B cell (primary cell): ENCODE measurements around the gene PLA2G2E. TPM values are rescaled to one million over a fixed set of nuclear protein-coding genes. Genes with fewer than 3 reads are reported as not detected.

Experiments
- ATAC-seq: fragments of 200-7000 bp; cut with Tn5 transposase; one replicate; pipeline ENCODE4 v1.10.0; 2021; ENCODE audit warnings: low read depth, mild to moderate bottlenecking, moderate number of reproducible peaks, moderate library complexity
- CTCF ChIA-PET: fragments of 350-600 bp; sonication (Branson Sonifier 250); formaldehyde crosslinking; loops from one replicate; lab custom pipeline; 2021; ENCODE audit warnings: antibody characterized with exemption, inconsistent platforms; lab: Charles Lee
- POLR2A ChIA-PET: fragments of 350-600 bp; sonication (Branson Sonifier 250); formaldehyde crosslinking; loops from one replicate; lab custom pipeline; 2021; ENCODE audit warnings: antibody characterized with exemption; lab: Charles Lee
- DNase-seq: peaks from one replicate; pipeline ENCODE4 v3.0.0; 2013
- H2AFZ ChIP-seq: 2 replicates; pipeline ENCODE4 v1.6.1; 2012; ENCODE audit warnings: mild to moderate bottlenecking, low read depth, low read length; ENCODE audit not compliant: insufficient read depth, poor library complexity, severe bottlenecking
- H3K27ac ChIP-seq, 2 donors: 1 replicate in 1 of 2; 2 replicates in 1 of 2; pipeline ENCODE4 v1.5.1; 2012 to 2013; ENCODE audit warnings: low read length in 2 of 2, mild to moderate bottlenecking in 2 of 2, moderate library complexity in 1 of 2
- H3K27me3 ChIP-seq, 4 experiments: fragments of 200-600 bp in 1 of 4; sonication (generic) in 1 of 4; replicated peaks in 1 of 4; 1 replicate in 2 of 4; 2 replicates in 2 of 4; pipeline versions ENCODE4 v1.6.1 to v1.7.0; 2013 to 2016; ENCODE audit warnings: low read length in 3 of 4, mild to moderate bottlenecking in 2 of 4, mixed read lengths in 1 of 4, moderate library complexity in 1 of 4; ENCODE audit not compliant: insufficient read depth in 4 of 4, control insufficient read depth in 3 of 4; ENCODE audit errors: control extremely low read depth in 1 of 4
- H3K36me3 ChIP-seq, 2 experiments: replicated peaks in 1 of 2; 1 replicate in 1 of 2; 2 replicates in 1 of 2; pipeline versions ENCODE4 v1.6.1 to v1.7.1; 2013; ENCODE audit warnings: low read length in 1 of 2; ENCODE audit not compliant: insufficient read depth in 2 of 2, control insufficient read depth in 1 of 2; ENCODE audit errors: control extremely low read depth in 1 of 2, extremely low read depth in 1 of 2
- H3K4me1 ChIP-seq, 2 donors: fragments of 200-600 bp in 1 of 2; sonication (generic) in 1 of 2; 1 replicate in 1 of 2; 2 replicates in 1 of 2; pipeline versions ENCODE4 v1.5.1 to v1.6.1; 2013 to 2017; ENCODE audit warnings: low read length in 2 of 2; ENCODE audit not compliant: control insufficient read depth in 2 of 2, insufficient read depth in 2 of 2
- H3K4me2 ChIP-seq: replicated peaks from 2 replicates; pipeline ENCODE3; 2012; ENCODE audit warnings: mild to moderate bottlenecking, low read depth, low read length; ENCODE audit not compliant: poor library complexity, severe bottlenecking
- H3K4me3 ChIP-seq, 5 experiments: fragments of 200-600 bp in 1 of 5; sonication (generic) in 1 of 5; 1 replicate in 3 of 5; 2 replicates in 2 of 5; pipeline versions ENCODE4 v1.5.1 to v1.7.0; 2011 to 2016; ENCODE audit warnings: low read length in 4 of 5, mild to moderate bottlenecking in 4 of 5, low read depth in 2 of 5, control low read depth in 1 of 5, moderate library complexity in 1 of 5; ENCODE audit not compliant: insufficient read depth in 1 of 5; ENCODE audit errors: control extremely low read depth in 1 of 5, extremely low read depth in 1 of 5
- H3K79me2 ChIP-seq: fragments of 200-600 bp; sonication (generic); one replicate; pipeline ENCODE4 v1.6.0; 2016; ENCODE audit warnings: low read length; ENCODE audit not compliant: control insufficient read depth, insufficient read depth
- H3K9ac ChIP-seq: fragments of 200-600 bp; sonication (generic); 2 replicates; pipeline ENCODE4 v1.6.1; 2017; ENCODE audit warnings: mild to moderate bottlenecking, low read length, moderate library complexity
- H3K9me3 ChIP-seq, 3 donors: one replicate each; pipeline versions ENCODE4 v1.6.1 to v1.7.1; 2013; ENCODE audit warnings: low read length in 2 of 3; ENCODE audit not compliant: control insufficient read depth in 2 of 3, insufficient read depth in 1 of 3; ENCODE audit errors: control extremely low read depth in 1 of 3
- H4K20me1 ChIP-seq: 2 replicates; pipeline ENCODE4 v1.6.0; 2012; ENCODE audit warnings: mild to moderate bottlenecking, low read length; ENCODE audit not compliant: insufficient read depth, control insufficient read depth, poor library complexity, severe bottlenecking
- H3K27ac Mint-ChIP-seq: one replicate; pipeline ENCODE4 v1.8.0; 2021; ENCODE audit warnings: mixed read lengths
- H3K27me3 Mint-ChIP-seq: one replicate; pipeline ENCODE4 v1.8.0; 2021; ENCODE audit warnings: mixed read lengths
- H3K4me1 Mint-ChIP-seq: one replicate; pipeline ENCODE4 v1.8.0; 2021; ENCODE audit warnings: mixed read lengths
- H3K4me3 Mint-ChIP-seq: one replicate; pipeline ENCODE4 v1.8.0; 2021; ENCODE audit warnings: mixed read lengths
- H3K9me3 Mint-ChIP-seq: one replicate; pipeline ENCODE4 v1.8.0; 2022; ENCODE audit warnings: mixed read lengths; ENCODE audit not compliant: insufficient read depth
- EZH2 ChIP-seq: IDR thresholded peaks from 2 replicates; pipeline ENCODE4 v1.6.1; 2012; ENCODE audit warnings: borderline replicate concordance, low read depth, mild to moderate bottlenecking, moderate library complexity, low read length; ENCODE audit not compliant: insufficient read depth, poor library complexity, severe bottlenecking
- WGBS: methylation state at CpG from one replicate; pipeline ENCODE4 v1.1.5; 2013; ENCODE audit warnings: missing lambda C conversion rate; ENCODE audit not compliant: insufficient coverage; 5-methylcytosine and 5-hydroxymethylcytosine counted together
- intact Hi-C: fragments of 100-400 bp; cut with micrococcal nuclease; formaldehyde crosslinking; loops from one replicate; pipeline ENCODE4 v1.10.0; 2022
- polyA plus RNA-seq: library from polyadenylated mRNA; depleted of rRNA; stranded (reverse); fragments of >200 nt; gene quantifications from 2 replicates; pipeline ENCODE4 v1.2.3, GENCODE V29; 2012
- total RNA-seq, 2 donors: library from RNA; stranded (reverse); fragments of 120-200 nt in 1 of 2; gene quantifications; 1 replicate in 1 of 2; 2 replicates in 1 of 2; pipeline versions ENCODE4 v1.2.3 to v1.2.4, GENCODE V29; 2013 to 2022
- TF ChIP-seq, protein P1 (sequence below): fragments of 200-600 bp; IDR thresholded peaks from one replicate; pipeline ENCODE4 v1.8.0; 2022; ENCODE audit warnings: antibody characterized with exemption, mild to moderate bottlenecking

PLA2G2E gene
- total and polyA plus RNA-seq, 2 donors (not counting 1 experiment from before 2014, with no cell fraction given) = not detected

DNA sequence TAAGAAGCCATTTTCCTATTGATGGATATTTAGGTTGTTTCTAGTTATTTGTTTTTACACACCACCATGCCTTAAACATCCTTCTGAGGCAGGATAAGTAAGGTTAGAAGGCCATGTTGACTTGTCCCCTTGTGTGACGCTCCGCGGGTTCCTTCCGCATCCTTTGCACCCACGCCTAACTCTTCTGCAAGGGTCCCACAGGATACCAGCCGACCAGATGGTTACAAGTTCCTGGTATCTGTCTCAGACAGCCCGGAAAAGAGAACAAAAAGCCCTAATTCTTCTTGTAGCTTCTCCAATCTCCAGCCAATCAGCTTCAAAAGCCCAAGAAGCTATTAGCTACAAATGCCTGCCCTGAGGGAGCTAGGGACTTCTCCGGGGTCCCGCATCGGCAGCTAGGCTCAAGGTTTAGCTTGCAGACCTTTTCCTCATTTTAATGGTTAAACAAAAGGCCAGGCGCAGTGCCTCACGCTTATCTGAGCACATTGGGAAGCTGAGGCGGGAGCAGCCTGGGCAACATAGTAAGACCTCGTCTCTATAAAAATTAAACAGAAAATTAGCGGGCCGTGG, 46.2 kb downstream of the PLA2G2E start:
- TF ChIP-seq, protein P1, sequence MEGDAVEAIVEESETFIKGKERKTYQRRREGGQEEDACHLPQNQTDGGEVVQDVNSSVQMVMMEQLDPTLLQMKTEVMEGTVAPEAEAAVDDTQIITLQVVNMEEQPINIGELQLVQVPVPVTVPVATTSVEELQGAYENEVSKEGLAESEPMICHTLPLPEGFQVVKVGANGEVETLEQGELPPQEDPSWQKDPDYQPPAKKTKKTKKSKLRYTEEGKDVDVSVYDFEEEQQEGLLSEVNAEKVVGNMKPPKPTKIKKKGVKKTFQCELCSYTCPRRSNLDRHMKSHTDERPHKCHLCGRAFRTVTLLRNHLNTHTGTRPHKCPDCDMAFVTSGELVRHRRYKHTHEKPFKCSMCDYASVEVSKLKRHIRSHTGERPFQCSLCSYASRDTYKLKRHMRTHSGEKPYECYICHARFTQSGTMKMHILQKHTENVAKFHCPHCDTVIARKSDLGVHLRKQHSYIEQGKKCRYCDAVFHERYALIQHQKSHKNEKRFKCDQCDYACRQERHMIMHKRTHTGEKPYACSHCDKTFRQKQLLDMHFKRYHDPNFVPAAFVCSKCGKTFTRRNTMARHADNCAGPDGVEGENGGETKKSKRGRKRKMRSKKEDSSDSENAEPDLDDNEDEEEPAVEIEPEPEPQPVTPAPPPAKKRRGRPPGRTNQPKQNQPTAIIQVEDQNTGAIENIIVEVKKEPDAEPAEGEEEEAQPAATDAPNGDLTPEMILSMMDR = no peak
- TF ChIP-seq EZH2 = no peak
- no peak for DNase-seq

DNA sequence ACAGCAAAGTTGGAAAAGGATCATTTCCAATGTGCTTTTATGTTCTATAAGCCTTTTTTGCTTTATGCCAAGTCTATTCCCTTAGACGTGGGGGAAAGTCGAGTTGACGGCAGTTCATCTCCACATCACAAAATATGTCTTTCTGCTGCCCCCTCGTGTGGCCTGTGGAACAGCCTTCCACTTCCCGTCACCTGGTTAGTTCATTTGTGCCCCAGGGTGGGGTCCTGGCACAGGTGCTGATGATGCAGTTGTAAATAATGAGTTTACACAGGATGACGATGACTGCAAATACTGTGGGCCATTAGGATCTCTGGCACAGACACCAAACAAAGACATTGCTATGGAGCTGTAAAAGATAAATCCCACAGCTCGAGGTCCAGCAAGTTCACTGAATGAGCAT, 51.2 kb downstream of the PLA2G2E start:
- Histone ChIP-seq H2AFZ (no peak overlapping the region), H3K79me2 (no peaks in the 10 kb centered on the region), H3K36me3 (no peaks in the 10 kb centered on the region), H3K27ac (no peak overlapping the region), H3K4me1 (no peaks in the 10 kb centered on the region), H3K9ac (no peak overlapping the region), H3K9me3 (no peaks in the 10 kb centered on the region), H3K27me3 (peaks cover 0 to 9% (median 2%) of the 10 kb centered on the region in 4 experiments), H4K20me1 (no peaks in the 10 kb centered on the region), H3K4me3 (no peak overlapping the region), H3K4me2 (no peak overlapping the region)
- POLR2A ChIA-PET = no interaction called here
- ATAC-seq (no peak), DNase-seq (no peak)
- Mint-ChIP-seq H3K4me3 (no peak overlapping the region), H3K4me1 (no peaks in the 10 kb centered on the region), H3K27me3 (peaks cover 51% of the 10 kb centered on the region), H3K9me3 (no peaks in the 10 kb centered on the region), H3K27ac (no peak overlapping the region)
- intact Hi-C loops = no loop called here
- CTCF ChIA-PET = interaction anchor here (1.4 kb wide), 1 partner anchor 20 kb away, joined by 3 read pairs; no protein-coding TSS in a partner anchor
- no CpG with 5 or more reads among the region's 7 CpGs for WGBS
- TF ChIP-seq, protein P1 = no peak
- TF ChIP-seq EZH2 = no peak

More for the DNA sequence above, 46.2 kb downstream of the PLA2G2E start:
- H3K4me3 ChIP-seq = no peak overlapping the region
- no peak overlapping the region for H3K9ac ChIP-seq
- POLR2A ChIA-PET = no interaction called here
- Mint-ChIP-seq H3K4me3 (no peak overlapping the region), H3K27me3 (peaks cover 28% of the 10 kb centered on the region), H3K9me3 (no peaks in the 10 kb centered on the region), H3K27ac (no peak overlapping the region), H3K4me1 (peaks cover 3% of the 10 kb centered on the region)
- H3K36me3 ChIP-seq = no peaks in the 10 kb centered on the region
- no peak overlapping the region for H2AFZ ChIP-seq
- 76% methylated on average over 15 of the region's 16 CpGs for WGBS
- CTCF ChIA-PET = interaction anchor here (0.8 to 0.9 kb wide), 2 partner anchors 616 to 647 kb away, joined by 3 read pairs; no protein-coding TSS in a partner anchor
- no peak overlapping the region for H3K4me2 ChIP-seq
- no peaks in the 10 kb centered on the region for H4K20me1 ChIP-seq
- peaks cover 0 to 6% (median 0%) of the 10 kb centered on the region in 3 donors for H3K9me3 ChIP-seq
- intact Hi-C loops = no loop called here
- H3K4me1 ChIP-seq = peaks cover 0 to 4% of the 10 kb centered on the region in 2 donors
- H3K27ac ChIP-seq = no peak overlapping the region
- ATAC-seq = no peak
- H3K27me3 ChIP-seq = peaks cover 0 to 11% (median 4%) of the 10 kb centered on the region in 4 experiments
- H3K79me2 ChIP-seq = no peaks in the 10 kb centered on the region
